ENCODE measurements around the gene BLCAP. TPM values are rescaled to one million over a fixed set of nuclear protein-coding genes. Genes with fewer than 3 reads are reported as not detected.
A peak's percentile ranks its signal among the peaks of the same experiment; 100 is the strongest.

The BLCAP gene
- total RNA-seq, 1 donor from 2014 or later = 111 TPM

- Histone ChIP-seq H3K4me1 (ENCODE audit: insufficient read depth, low read length) (peaks cover 45% of the 10 kb centered on the region), H3K4me2 (ENCODE audit: low read length) (peak within 1 kb of the TSS; percentile 81), H3K9me3 (ENCODE audit: insufficient read depth, low read depth, low read length) (no peaks in the 10 kb centered on the region), H3K27me3 (ENCODE audit: insufficient read depth, low read length) (no peaks in the 10 kb centered on the region), H2AFZ (ENCODE audit: low read depth, low read length) (no peak within 1 kb of the TSS), H3K79me2 (ENCODE audit: insufficient read depth, low read length) (peaks cover 91% of the 10 kb centered on the region), H3K27ac (ENCODE audit: low read depth, low read length) (no peak within 1 kb of the TSS), H3K36me3 (ENCODE audit: insufficient read depth, low read length) (peaks cover 5% of the 10 kb centered on the region), H4K20me1 (ENCODE audit: insufficient read depth, low read length) (peaks cover 99% of the 10 kb centered on the region), H3K9ac (ENCODE audit: low read length) (peak within 1 kb of the TSS; percentile 32), H3K4me3 (ENCODE audit: insufficient read depth, low read depth, low read length) (peak within 1 kb of the TSS; percentile 55)
- DNase-seq (ENCODE audit: low read depth) (no peak), FAIRE-seq (no peak)
- peaks cover 29% of the 10 kb centered on the region for H3K36me3 Mint-ChIP-seq (ENCODE audit: low read depth, unreplicated experiment)
- no peaks in the 10 kb centered on the region for H3K27me3 Mint-ChIP-seq (ENCODE audit: low read depth, unreplicated experiment)
- H3K27ac Mint-ChIP-seq (ENCODE audit: unreplicated experiment) = no peak within 1 kb of the TSS
- TF ChIP-seq EZH2 (IDR thresholded peaks at IDR 0.05; ENCODE audit: insufficient read depth, low read length) (peak; percentile 29), CTCF (IDR thresholded peaks at IDR 0.05; ENCODE audit: insufficient read depth, low read depth, low read length) (no peak)
- H3K4me1 Mint-ChIP-seq (ENCODE audit: low read depth, unreplicated experiment) = peaks cover 27% of the 10 kb centered on the region
- H3K9me3 Mint-ChIP-seq (ENCODE audit: unreplicated experiment) = no peaks in the 10 kb centered on the region
- H3K4me3 Mint-ChIP-seq (ENCODE audit: unreplicated experiment) = peak within 1 kb of the TSS; percentile 40
These were observed 6.5 kb downstream of the BLCAP start, which contains the start of gene NNAT for GRCh38 chr20:37521061-37521771. Gene NNAT (plus strand): TSS chr20:37521250. CDS start chr20:37521332, 82 bp downstream.

GRCh38 chr20:37520419-37520955, 7.2 kb downstream of the BLCAP start:
- peaks cover 92% of the 10 kb centered on the region for H3K79me2 ChIP-seq (ENCODE audit: insufficient read depth, low read length)
- TF ChIP-seq CTCF (IDR thresholded peaks at IDR 0.05; ENCODE audit: insufficient read depth, low read depth, low read length) (no peak), EZH2 (IDR thresholded peaks at IDR 0.05; ENCODE audit: insufficient read depth, low read length) (peak; percentile 5)
- H4K20me1 ChIP-seq (ENCODE audit: insufficient read depth, low read length) = peaks cover 99% of the 10 kb centered on the region
- peaks cover 34% of the 10 kb centered on the region for H3K36me3 Mint-ChIP-seq (ENCODE audit: low read depth, unreplicated experiment)
- no peak overlapping the region for H3K9ac ChIP-seq (ENCODE audit: low read length)
- no peak overlapping the region for H2AFZ ChIP-seq (ENCODE audit: low read depth, low read length)
- H3K4me1 ChIP-seq (ENCODE audit: insufficient read depth, low read length) = peaks cover 39% of the 10 kb centered on the region
- H3K27ac Mint-ChIP-seq (ENCODE audit: unreplicated experiment) = no peak overlapping the region
- peaks cover 24% of the 10 kb centered on the region for H3K4me1 Mint-ChIP-seq (ENCODE audit: low read depth, unreplicated experiment)
- H3K27me3 ChIP-seq (ENCODE audit: insufficient read depth, low read length) = no peaks in the 10 kb centered on the region
- H3K4me2 ChIP-seq (ENCODE audit: low read length) = peak overlapping the region; percentile 81
- H3K27me3 Mint-ChIP-seq (ENCODE audit: low read depth, unreplicated experiment) = no peaks in the 10 kb centered on the region
- peaks cover 5% of the 10 kb centered on the region for H3K36me3 ChIP-seq (ENCODE audit: insufficient read depth, low read length)
- peak overlapping the region; percentile 40 for H3K4me3 Mint-ChIP-seq (ENCODE audit: unreplicated experiment)
- DNase-seq (ENCODE audit: low read depth) (no peak), FAIRE-seq (no peak)
- H3K27ac ChIP-seq (ENCODE audit: low read depth, low read length) = no peak overlapping the region
- no peaks in the 10 kb centered on the region for H3K9me3 Mint-ChIP-seq (ENCODE audit: unreplicated experiment)
- no peaks in the 10 kb centered on the region for H3K9me3 ChIP-seq (ENCODE audit: insufficient read depth, low read depth, low read length)
- peak overlapping the region; percentile 55 for H3K4me3 ChIP-seq (ENCODE audit: insufficient read depth, low read depth, low read length)

Data from astrocyte (in vitro differentiated cells and primary cell).